Lung (tissue), 16 donors: ENCODE data around the gene RBMS2. TPM values are rescaled to one million over a fixed set of nuclear protein-coding genes. Genes with fewer than 3 reads are reported as not detected.
A peak's percentile ranks its signal among the peaks of the same experiment; 100 is the strongest.

ENCODE experiments used
- ATAC-seq: fragments of 200-7000 bp; cut with Tn5 transposase; one replicate; pipeline ENCODE4 v1.9.1; 2020; ENCODE audit warnings: moderate number of reproducible peaks; ENCODE audit not compliant: insufficient read depth, low FRiP score
- DNase-seq, 3 donors: peaks; one replicate each; pipeline ENCODE4 v3.0.0-alpha.2; 2013 to 2017
- H3K27ac ChIP-seq, 2 donors: one replicate each; pipeline ENCODE4 v1.5.1; 2013; ENCODE audit warnings: mild to moderate bottlenecking in 2 of 2, moderate library complexity in 2 of 2, control low read depth in 1 of 2, inconsistent platforms in 1 of 2, low read depth in 1 of 2, low read length in 1 of 2
- H3K27me3 ChIP-seq, 3 donors: one replicate each; pipeline ENCODE4 v1.5.1; 2013; ENCODE audit warnings: low read length in 2 of 3; ENCODE audit not compliant: control insufficient read depth in 3 of 3, insufficient read depth in 3 of 3
- H3K36me3 ChIP-seq, 4 donors: one replicate each; pipeline ENCODE4 v1.5.1; 2013; ENCODE audit warnings: low read length in 4 of 4, mild to moderate bottlenecking in 1 of 4, moderate library complexity in 1 of 4; ENCODE audit not compliant: control insufficient read depth in 4 of 4, insufficient read depth in 4 of 4
- H3K4me1 ChIP-seq, 5 donors: one replicate each; pipeline ENCODE4 v1.5.1; 2013; ENCODE audit warnings: low read length in 5 of 5, mild to moderate bottlenecking in 2 of 5, moderate library complexity in 1 of 5; ENCODE audit not compliant: control insufficient read depth in 5 of 5, insufficient read depth in 5 of 5
- H3K4me3 ChIP-seq: one replicate; pipeline ENCODE4 v1.5.1; 2013; ENCODE audit warnings: mild to moderate bottlenecking, control low read depth, moderate library complexity
- H3K9ac ChIP-seq, 2 donors: one replicate each; pipeline ENCODE4 v1.5.1; 2013; ENCODE audit warnings: low read length in 2 of 2, control low read depth in 1 of 2; ENCODE audit not compliant: insufficient read depth in 1 of 2
- H3K9me3 ChIP-seq, 4 donors: one replicate each; pipeline ENCODE4 v1.5.1; 2013; ENCODE audit warnings: low read length in 3 of 4, mild to moderate bottlenecking in 1 of 4, moderate library complexity in 1 of 4; ENCODE audit not compliant: control insufficient read depth in 4 of 4, insufficient read depth in 3 of 4
- CTCF ChIP-seq: IDR thresholded peaks from 2 replicates; pipeline ENCODE4 v1.5.1; 2012; ENCODE audit warnings: mild to moderate bottlenecking; ENCODE audit errors: control extremely low read depth, extremely low read depth
- WGBS, 2 donors: extraction: QIAGEN DNeasy Blood & Tissue Kit; methylation state at CpG; one replicate each; pipeline ENCODE4 v1.1.7; 2013; 5-methylcytosine and 5-hydroxymethylcytosine counted together
- long read RNA-seq, 5 donors: transcript quantifications; one replicate each; lab custom pipeline, GENCODE V29; 2026
- polyA plus RNA-seq, 2 donors: library from polyadenylated mRNA; stranded (reverse); fragments of 200-250 nt; gene quantifications; one replicate each; pipeline ENCODE4 v1.2.1, GENCODE V29; 2013
- total RNA-seq, 2 donors: library from RNA; depleted of rRNA in 1 of 2; stranded (reverse); fragments of >200 nt in 1 of 2; gene quantifications; one replicate each; pipeline ENCODE4 v1.2.1, GENCODE V29; 2014 to 2021
- donor health status: control.
- donor health status: control.
- donor health status: Bipolar disorder and iron deficiency.
- donor health status: healthy.
- donor health status: DM: yes; HTN: yes; CAD: no.

The RBMS2 gene
- total RNA-seq (10 to 100 TPM; 56.3 to 71.0 TPM), polyA plus RNA-seq (10 to 100 TPM; 16.3 to 29.1 TPM)
- long read RNA-seq, donor 1, full-length matches to known transcripts, result 2 of 2 reads
- long read RNA-seq, donor 1, partial matches to known transcripts, result 0 of 2 reads
- long read RNA-seq, donor 1, other reads (novel, unspliced or antisense), result 0 of 2 reads
- long read RNA-seq, donor 2, full-length matches to known transcripts, result 2 of 2 reads
- long read RNA-seq, donor 2, partial matches to known transcripts, result 0 of 2 reads
- long read RNA-seq, donor 2, other reads (novel, unspliced or antisense), result 0 of 2 reads
- long read RNA-seq, donor 3, full-length matches to known transcripts, result 1 of 1 reads
- long read RNA-seq, donor 3, partial matches to known transcripts, result 0 of 1 reads
- long read RNA-seq, donor 3, other reads (novel, unspliced or antisense), result 0 of 1 reads
- long read RNA-seq, donor 4, full-length matches to known transcripts, result 1 of 1 reads
- long read RNA-seq, donor 4, partial matches to known transcripts, result 0 of 1 reads
- long read RNA-seq, donor 4, other reads (novel, unspliced or antisense), result 0 of 1 reads
- long read RNA-seq, donor 5, full-length matches to known transcripts, result 4 of 139 reads
- long read RNA-seq, donor 5, partial matches to known transcripts, result 135 of 139 reads
- long read RNA-seq, donor 5, other reads (novel, unspliced or antisense), result 0 of 139 reads

GRCh38 chr12:56521590-56522371 lies at the start of gene RBMS2:
RBMS2 (plus strand) TSS chr12:56521820; CDS start chr12:56522024, 204 bp downstream.
- WGBS, 2 donors, result 2% methylated on average over 15 of the region's 15 CpGs
- H3K4me3 ChIP-seq, result peak within 1 kb of the TSS; percentile 68
- DNase-seq (peak; percentile 94 to 98 (median 97)), ATAC-seq (peak; percentile 76)
- no peaks in the 10 kb centered on the region for H3K9me3 ChIP-seq
- TF ChIP-seq CTCF, result no peak
- peak within 1 kb of the TSS; percentile 83 to 99 for H3K9ac ChIP-seq
- no peaks in the 10 kb centered on the region for H3K27me3 ChIP-seq
- H3K27ac ChIP-seq, result peak within 1 kb of the TSS; percentile 91 to 97
- H3K36me3 ChIP-seq, result no peaks in the 10 kb centered on the region
- H3K4me1 ChIP-seq, result peaks cover 2 to 32% (median 11%) of the 10 kb centered on the region in 5 donors

- Histone ChIP-seq H3K4me1 (peaks cover 0 to 6% (median 5%) of the 10 kb centered on the region in 5 donors), H3K36me3 (peaks cover 0 to 2% (median under 1%) of the 10 kb centered on the region in 4 donors), H3K27ac (peak overlapping the region in 1 of 2 donors; percentile 5), H3K9me3 (no peaks in the 10 kb centered on the region), H3K9ac (no peak overlapping the region), H3K4me3 (no peak overlapping the region), H3K27me3 (no peaks in the 10 kb centered on the region)
- WGBS, 2 donors, result 90 to 93% methylated on average over 9 of the region's 9 CpGs
- no peak for DNase-seq
- ATAC-seq, result no peak
- no peak for TF ChIP-seq CTCF
Observed at GRCh38 chr12:56474389-56474788, 47.2 kb upstream of the RBMS2 start.

- no peak for TF ChIP-seq CTCF
- DNase-seq (no peak), ATAC-seq (no peak)
- H3K27me3 ChIP-seq, result no peaks in the 10 kb centered on the region
- no peak overlapping the region for H3K27ac ChIP-seq
- no peak overlapping the region for H3K4me3 ChIP-seq
- WGBS, 2 donors, result 87 to 96% methylated on average over 6 of the region's 6 CpGs
- H3K36me3 ChIP-seq, result peaks cover 0 to 1% (median 0%) of the 10 kb centered on the region in 4 donors
- H3K4me1 ChIP-seq, result peaks cover 0 to 5% (median 0%) of the 10 kb centered on the region in 5 donors
- no peaks in the 10 kb centered on the region for H3K9me3 ChIP-seq
- no peak overlapping the region for H3K9ac ChIP-seq
Observed at GRCh38 chr12:56476143-56476542, 45.5 kb upstream of the RBMS2 start.
